Panc1 (cell line): ENCODE results near the gene MAMSTR. TPM values are rescaled to one million over a fixed set of nuclear protein-coding genes. Genes with fewer than 3 reads are reported as not detected.

Source experiments
- ATAC-seq: fragments of 200-7000 bp; cut with Tn5 transposase; 2 replicates; pipeline ENCODE4 v1.9.1; 2020; ENCODE audit warnings: mild to moderate bottlenecking, moderate library complexity
- BruUV-seq: library from RNA; stranded (reverse); fragments of 400-500 nt; replicated peaks from 2 replicates; lab custom pipeline; 2021; lab: Mats Ljungman, UMichigan
- CTCF ChIA-PET: fragments of 300-600 bp; sonication (Branson Sonifier 250); formaldehyde crosslinking; loops from one replicate; lab custom pipeline; 2022; ENCODE audit warnings: antibody characterized with exemption; lab: Charles Lee
- POLR2A ChIA-PET: fragments of 300-600 bp; sonication (Branson Sonifier 250); formaldehyde crosslinking; loops from one replicate; lab custom pipeline; 2022; ENCODE audit warnings: antibody characterized with exemption; lab: Charles Lee
- DNase-seq: peaks from one replicate; pipeline ENCODE4 v3.0.0-alpha.2; 2010; ENCODE audit warnings: low read depth, low spot score
- H3K27ac ChIP-seq: 2 replicates; pipeline ENCODE4 v1.5.1; 2011; ENCODE audit warnings: mild to moderate bottlenecking, low read length, inconsistent platforms
- H3K27me3 ChIP-seq: fragments of 200-500 bp; sonication (Bioruptor generic); 2 replicates; pipeline ENCODE4 v1.6.0; 2014; ENCODE audit warnings: low read length, inconsistent platforms; ENCODE audit not compliant: control insufficient read depth, insufficient read depth
- H3K36me3 ChIP-seq: fragments of 200-500 bp; sonication (Bioruptor generic); 2 replicates; pipeline ENCODE4 v1.5.1; 2014; ENCODE audit warnings: inconsistent platforms, mild to moderate bottlenecking, low read length, moderate library complexity; ENCODE audit not compliant: control insufficient read depth, insufficient read depth
- H3K4me1 ChIP-seq: 2 replicates; pipeline ENCODE4 v1.5.1; 2011; ENCODE audit warnings: inconsistent platforms, mild to moderate bottlenecking, low read length, moderate library complexity; ENCODE audit not compliant: control insufficient read depth, insufficient read depth
- H3K4me3 ChIP-seq, 2 experiments: 2 replicates each; pipeline ENCODE4 v1.5.1; 2011 to 2012; ENCODE audit warnings: low read depth in 2 of 2, low read length in 2 of 2, mild to moderate bottlenecking in 2 of 2, inconsistent platforms in 1 of 2, moderate library complexity in 1 of 2
- H3K9me3 ChIP-seq: fragments of 200-500 bp; sonication (Bioruptor generic); 2 replicates; pipeline ENCODE4 v1.5.1; 2014; ENCODE audit warnings: low read depth, mild to moderate bottlenecking, inconsistent platforms, low read length, moderate library complexity; ENCODE audit not compliant: control insufficient read depth, insufficient read depth
- CTCF ChIP-seq: fragments of 450-650 bp; IDR thresholded peaks from 2 replicates; pipeline ENCODE4 v1.5.1; 2017; ENCODE audit warnings: mild to moderate bottlenecking
- POLR2AphosphoS5 ChIP-seq: IDR thresholded peaks from 2 replicates; pipeline ENCODE4 v1.6.1; 2012; ENCODE audit warnings: mild to moderate bottlenecking, low read depth, low read length, moderate library complexity
- REST ChIP-seq, 2 experiments: IDR thresholded peaks; 2 replicates each; pipeline ENCODE4 v1.6.1; 2011 to 2012; ENCODE audit warnings: low read depth in 2 of 2, control low read depth in 1 of 2, low read length in 1 of 2, mild to moderate bottlenecking in 1 of 2, moderate library complexity in 1 of 2; ENCODE audit not compliant: insufficient read depth in 1 of 2
- SIN3A ChIP-seq: IDR thresholded peaks from 2 replicates; pipeline ENCODE4 v1.6.1; 2012; ENCODE audit warnings: low read depth, mild to moderate bottlenecking, low read length, moderate library complexity, borderline replicate concordance; ENCODE audit not compliant: insufficient read depth
- TCF7L2 ChIP-seq: IDR thresholded peaks from 2 replicates; pipeline ENCODE4 v1.6.1; 2011; ENCODE audit warnings: mild to moderate bottlenecking, low read depth, low read length, inconsistent platforms
- in situ Hi-C: cut with HindIII; loops from 2 replicates; pipeline ENCODE4 v1.10.0; 2016; ENCODE audit warnings: low sequenced_read_pairs, low pct_unique_long_range_greater_than_20kb
- intact Hi-C: fragments of 100-400 bp; cut with micrococcal nuclease; formaldehyde crosslinking; loops from one replicate; pipeline ENCODE4 v1.10.0; 2022; ENCODE audit not compliant: unreplicated experiment
- total RNA-seq: library from RNA; stranded (reverse); gene quantifications from one replicate; pipeline ENCODE4 v1.2.1, GENCODE V29; 2021; ENCODE audit not compliant: unreplicated experiment

Gene MAMSTR
- total RNA-seq, 1 experiment from 2014 or later = 3.3 TPM

GRCh38 chr19:48713041-48713863 is 6.3 kb downstream of the MAMSTR start:
- ATAC-seq = no peak
- no peak for DNase-seq

More at GRCh38 chr19:48713041-48713863, 6.3 kb downstream of the MAMSTR start:
- no TSS peak for BruUV-seq
- H3K27me3 ChIP-seq = no peaks in the 10 kb centered on the region
- H3K4me1 ChIP-seq = no peaks in the 10 kb centered on the region; the same call in 1 of the 2 replicates
- ChIA-PET CTCF (interaction anchor here (0.6 kb wide), 1 partner anchor 65 kb away, joined by 5 read pairs; no protein-coding TSS in a partner anchor), POLR2A (no interaction called here)
- H3K4me3 ChIP-seq = peak overlapping the region; percentile 75 to 80
- intact Hi-C loops (no loop called here), in situ Hi-C loops (no loop called here)
- no peaks in the 10 kb centered on the region for H3K9me3 ChIP-seq
- peak overlapping the region; percentile 79 for H3K27ac ChIP-seq
- H3K36me3 ChIP-seq = no peaks in the 10 kb centered on the region; the same call in 1 of the 2 replicates
- TF ChIP-seq TCF7L2 (no peak), CTCF (no peak), REST (IDR thresholded peaks at IDR 0.05; ENCODE audit: insufficient read depth in 1 of 2, low read depth in 2 of 2, low read length in 1 of 2) (no peak), POLR2AphosphoS5 (no peak), SIN3A (no peak)
